DMS79 treated with DMSO at 0.1 percent for 48 hours (cell line): ENCODE measurements around the gene IL4.

Experiments
- DNase-seq: peaks from one replicate; lab custom pipeline; 2025; lab: John Stamatoyannopoulos, UW

Gene IL4

DNA sequence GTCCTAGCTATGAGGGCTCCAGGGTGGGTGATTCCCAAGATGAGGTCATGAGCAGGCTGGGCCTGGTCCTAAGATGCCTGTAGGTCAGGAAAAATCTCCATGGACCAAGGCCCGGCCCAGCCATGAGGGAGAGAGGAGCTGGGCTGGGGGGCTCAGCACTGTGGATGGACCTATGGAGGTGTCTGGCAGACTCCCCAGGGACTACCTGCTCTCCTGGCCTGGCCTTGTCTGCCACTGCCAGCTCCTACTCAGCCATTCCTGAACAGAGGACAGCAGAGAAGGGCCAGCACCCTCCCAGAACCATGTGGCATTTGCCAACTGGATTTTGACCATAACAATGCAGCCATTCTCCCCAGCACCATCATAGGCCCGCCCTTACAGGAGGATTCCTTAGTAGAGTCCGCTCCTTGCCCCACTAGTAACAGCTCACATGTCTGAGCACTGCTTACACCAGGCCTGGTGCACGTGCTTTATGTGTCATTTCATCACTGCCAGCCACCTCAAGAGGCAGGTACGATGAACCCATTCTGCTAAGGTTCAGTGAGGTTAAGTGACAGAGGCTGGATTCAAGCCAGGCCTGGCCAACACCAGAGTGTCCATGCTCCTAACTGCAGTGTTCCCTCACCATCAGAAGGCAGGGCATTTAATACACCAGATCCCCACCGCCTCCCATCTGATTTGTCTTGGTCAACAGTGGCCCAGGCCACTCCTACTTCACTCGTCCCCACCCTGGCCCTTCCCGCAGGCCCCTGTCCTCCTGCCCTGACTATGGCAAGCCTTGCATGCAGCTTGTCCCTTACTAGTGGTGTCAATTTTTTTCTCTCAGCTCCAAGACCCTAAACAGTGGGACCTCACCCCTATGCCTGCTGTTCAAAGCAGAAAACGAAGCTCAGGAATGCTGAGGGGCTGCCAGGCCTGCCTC, 15.1 kb upstream of the IL4 start:
- DNase-seq = no peak

- no peak for DNase-seq
Observed at GRCh38 chr5:132659598-132660493, 13.9 kb upstream of the IL4 start.

DNA sequence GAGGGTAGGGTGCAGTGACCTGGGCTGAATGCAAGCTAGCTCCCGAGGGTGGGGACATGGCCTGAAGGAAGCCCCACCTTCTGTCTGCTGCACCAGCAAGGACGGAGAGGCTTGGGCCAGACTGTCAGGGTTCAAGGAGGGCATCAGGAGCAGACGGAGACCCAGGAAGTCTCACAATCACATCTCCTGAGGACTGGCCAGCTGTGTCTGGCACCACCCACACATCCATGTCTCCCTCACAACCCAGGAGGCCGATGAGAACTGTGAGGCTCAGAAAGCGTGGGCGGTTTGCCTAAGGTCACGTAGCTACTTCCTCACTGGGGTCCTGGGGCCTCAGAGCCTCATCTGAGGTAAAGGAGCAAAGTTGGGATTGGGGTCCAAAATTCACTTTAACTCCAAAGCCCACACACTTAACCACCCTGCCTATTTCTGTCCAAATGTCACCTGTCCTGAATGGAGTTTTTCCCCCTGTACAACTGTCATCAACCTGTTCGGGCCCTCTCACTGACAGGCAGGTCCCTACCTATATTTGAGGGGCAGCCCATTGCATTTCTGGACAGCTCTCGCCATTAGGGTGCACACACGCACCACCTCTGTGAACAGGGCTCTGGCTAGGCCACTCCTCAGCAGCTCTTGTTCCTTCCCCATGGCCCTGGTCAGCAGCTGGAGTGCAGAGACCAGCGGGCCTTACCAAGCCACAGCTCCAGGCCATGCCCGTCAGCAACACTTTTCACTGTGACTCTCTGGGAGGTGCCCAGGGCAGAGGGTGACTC, 12.4 kb upstream of the IL4 start:
- DNase-seq = no peak

- no peak for DNase-seq
Observed at GRCh38 chr5:132662004-132662401, 11.8 kb upstream of the IL4 start.

DNA sequence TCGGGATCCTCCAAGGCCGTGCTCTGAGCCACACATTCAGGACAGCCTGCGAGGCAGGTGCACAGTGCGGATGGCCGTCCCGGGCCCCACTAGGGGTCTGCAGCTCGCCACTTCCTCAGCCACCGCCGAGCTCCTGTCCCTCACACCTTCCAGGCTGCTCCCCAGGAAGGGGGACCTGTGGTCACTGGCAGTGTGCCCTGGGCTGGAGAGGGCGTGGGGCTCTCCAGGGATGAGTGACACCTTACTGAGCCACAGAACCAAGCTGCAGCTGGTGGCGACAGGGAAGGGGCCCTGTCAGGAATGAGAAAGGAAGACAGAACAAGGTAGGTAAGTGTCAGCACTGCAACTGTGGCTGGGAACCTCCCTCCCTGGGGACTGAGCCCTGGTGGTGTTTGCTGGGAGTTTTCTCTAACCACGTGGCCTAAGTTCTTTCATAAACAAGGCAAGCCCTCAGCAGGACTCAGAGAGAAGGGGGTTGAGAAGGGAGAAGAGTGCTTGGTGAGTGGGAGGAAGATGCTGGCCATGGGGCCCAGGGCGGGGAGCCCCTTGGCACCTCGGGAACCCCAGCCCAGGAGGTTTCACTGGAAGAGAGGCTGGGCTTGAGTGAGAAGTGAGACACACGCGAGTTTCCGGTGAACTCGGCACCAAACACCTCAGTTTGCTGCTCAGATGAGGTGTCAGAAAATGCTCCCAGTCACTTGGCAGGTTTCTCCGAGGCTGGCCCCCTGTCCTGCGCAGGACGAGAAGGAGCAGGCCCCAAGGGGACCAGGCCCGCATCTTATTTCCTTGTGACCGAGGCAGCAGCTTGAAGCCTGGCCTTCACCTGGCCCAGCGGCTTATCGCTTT, 10.6 kb upstream of the IL4 start:
- DNase-seq = no peak

- no peak for DNase-seq
Observed at GRCh38 chr5:132663771-132664695, 9.8 kb upstream of the IL4 start.

- DNase-seq = no peak
Observed at GRCh38 chr5:132664696-132665209, 9.0 kb upstream of the IL4 start.

DNA sequence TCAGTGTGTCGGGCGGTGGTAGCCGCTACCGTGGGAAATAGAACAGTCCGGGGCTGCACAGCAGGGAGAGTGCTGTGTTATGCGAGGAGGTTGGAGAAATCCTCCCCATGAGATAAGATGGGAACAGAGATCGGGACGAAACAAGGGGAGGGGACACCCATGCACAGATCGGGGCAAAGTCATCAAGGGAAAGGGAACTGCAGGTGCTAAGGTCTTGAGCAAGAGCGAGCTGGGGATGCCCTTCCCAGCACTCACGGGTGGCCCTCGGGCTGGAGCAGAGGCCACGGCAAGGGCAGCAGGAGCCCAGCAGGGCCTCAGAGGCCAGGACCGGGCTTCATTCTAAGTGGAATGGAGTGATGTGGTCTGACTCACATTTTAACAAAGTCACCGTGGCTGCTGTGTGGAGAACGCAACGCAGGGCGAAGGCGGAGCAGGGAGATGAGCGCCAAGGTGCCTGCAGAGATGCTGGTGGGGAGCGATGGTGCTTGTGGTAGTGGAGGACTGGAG, 8.2 kb upstream of the IL4 start:
- no peak for DNase-seq

DNA sequence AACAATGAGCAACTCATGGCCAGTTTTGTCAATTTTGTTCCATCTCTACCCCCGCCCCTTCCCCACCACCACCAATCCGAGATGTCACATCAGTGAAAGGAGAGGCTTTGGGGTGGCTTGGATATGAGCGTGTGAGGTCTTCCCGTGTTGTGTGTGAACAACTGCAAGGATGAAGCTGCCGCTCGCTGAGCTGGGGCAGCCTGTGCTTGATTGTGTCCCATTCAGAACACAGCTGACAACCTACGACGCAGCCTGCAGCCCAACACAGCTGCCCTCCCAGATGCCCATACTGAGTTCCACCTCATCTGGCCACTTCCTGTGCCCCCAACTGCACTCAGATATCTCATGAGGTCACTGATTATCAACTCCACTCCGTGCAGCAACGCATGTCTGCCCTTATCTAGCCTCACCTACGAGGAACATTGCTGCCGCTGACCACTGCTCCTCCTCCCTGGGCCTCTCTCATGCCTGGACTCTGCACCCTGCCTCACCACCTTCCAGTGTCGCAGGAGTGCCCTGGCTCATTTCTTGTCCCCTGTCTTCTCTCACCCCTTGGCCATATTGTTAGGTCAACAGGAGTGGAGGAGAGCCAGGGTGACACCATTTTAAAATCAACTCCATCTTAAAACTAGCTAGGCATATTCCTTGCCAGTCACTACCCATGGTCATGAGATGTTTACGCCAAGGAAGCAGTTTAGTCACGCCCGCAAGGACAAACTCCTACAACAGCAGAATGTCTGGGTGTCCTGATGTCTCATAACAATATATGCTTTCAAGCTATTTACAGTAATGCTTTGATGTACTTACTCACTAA, 7.3 kb upstream of the IL4 start:
- no peak for DNase-seq

DNA sequence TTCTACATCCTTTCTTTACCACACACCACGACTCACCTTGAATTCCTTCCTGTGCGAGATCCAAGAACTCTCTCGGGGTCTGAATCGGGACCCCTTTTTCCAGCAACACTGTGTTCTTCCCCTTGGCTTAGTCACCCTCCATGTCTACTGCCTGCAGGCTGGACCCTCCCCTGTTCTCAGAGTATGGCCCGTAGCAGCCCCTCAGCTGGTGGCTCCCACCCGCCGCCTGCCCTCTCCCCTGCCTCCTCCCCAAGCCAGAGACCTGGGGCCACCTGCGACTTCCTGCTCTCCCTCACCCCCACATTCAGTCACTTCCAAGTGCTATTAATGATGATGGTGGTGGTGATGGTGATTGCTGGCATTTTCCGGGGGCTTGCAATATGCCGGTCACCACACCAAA, 6.5 kb upstream of the IL4 start:
- DNase-seq = no peak

- DNase-seq = no peak
Observed at GRCh38 chr5:132667761-132668705, 5.8 kb upstream of the IL4 start.

DNA sequence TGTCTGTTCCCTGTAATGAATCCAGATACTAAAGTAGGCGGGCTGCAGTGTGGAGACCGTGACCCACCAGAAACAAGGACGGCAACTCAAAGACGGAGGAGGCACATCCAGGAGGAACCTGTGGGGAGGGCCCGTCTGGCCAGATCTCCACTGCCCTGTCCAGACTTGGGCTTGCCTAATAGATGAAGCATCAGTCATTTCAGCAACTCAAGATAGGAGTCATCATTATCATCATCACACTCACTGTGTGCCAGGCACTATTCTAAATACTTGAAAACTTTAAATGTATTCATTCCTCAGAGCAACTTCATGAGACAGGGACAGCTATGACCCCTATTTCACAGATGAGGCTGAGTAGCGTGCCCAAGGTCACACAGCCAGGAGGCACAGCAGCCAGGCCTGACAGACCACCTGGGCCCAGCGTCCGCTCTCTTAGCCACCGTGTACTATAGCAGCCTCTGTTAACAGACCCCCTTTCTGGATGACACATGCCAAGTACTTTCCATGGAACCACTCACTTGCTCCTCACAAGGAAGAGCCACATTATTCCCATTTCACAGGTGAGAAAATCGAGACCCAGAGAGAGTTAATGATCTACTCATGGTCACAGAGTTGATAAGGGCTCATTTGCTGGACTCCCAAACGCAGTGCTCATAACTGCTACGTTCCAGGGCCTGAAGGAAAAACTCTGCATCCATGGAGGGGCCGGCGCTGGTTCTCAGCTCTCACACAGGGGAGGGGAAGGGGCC, 4.9 kb upstream of the IL4 start:
- DNase-seq = no peak

- DNase-seq = no peak
Observed at GRCh38 chr5:132669455-132669820, 4.4 kb upstream of the IL4 start.

- DNase-seq = no peak
Observed at GRCh38 chr5:132669966-132670882, 3.6 kb upstream of the IL4 start.

GRCh38 chr5:132671000-132671399, 2.8 kb upstream of the IL4 start:
- no peak for DNase-seq

DNA sequence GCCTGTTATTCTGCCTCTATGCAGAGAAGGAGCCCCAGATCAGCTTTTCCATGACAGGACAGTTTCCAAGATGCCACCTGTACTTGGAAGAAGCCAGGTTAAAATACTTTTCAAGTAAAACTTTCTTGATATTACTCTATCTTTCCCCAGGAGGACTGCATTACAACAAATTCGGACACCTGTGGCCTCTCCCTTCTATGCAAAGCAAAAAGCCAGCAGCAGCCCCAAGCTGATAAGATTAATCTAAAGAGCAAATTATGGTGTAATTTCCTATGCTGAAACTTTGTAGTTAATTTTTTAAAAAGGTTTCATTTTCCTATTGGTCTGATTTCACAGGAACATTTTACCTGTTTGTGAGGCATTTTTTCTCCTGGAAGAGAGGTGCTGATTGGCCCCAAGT, 301 bp upstream of the IL4 start:
- DNase-seq = no peak
